GM10248 (cell line): ENCODE data around the gene PDRG1.

Experiments used
- CTCF ChIA-PET: fragments of 300-600 bp; sonication (Branson Sonifier 250); formaldehyde crosslinking; extraction: SDS; loops from one replicate; lab custom pipeline; 2021; ENCODE audit warnings: antibody characterized with exemption; lab: Yijun Ruan, JAX
- POLR2A ChIA-PET: fragments of 350-650 bp; sonication (Branson Sonifier 250); formaldehyde crosslinking; extraction: SDS; loops from one replicate; lab custom pipeline; 2020; ENCODE audit warnings: antibody characterized with exemption; lab: Yijun Ruan, JAX
- DNase-seq: peaks from one replicate; pipeline ENCODE4 v3.0.0; 2012; ENCODE audit errors: extremely low spot score
- TF ChIP-seq, protein P1 (sequence below): IDR thresholded peaks from 2 replicates; pipeline ENCODE4 v1.5.1; 2012; ENCODE audit warnings: mild to moderate bottlenecking, low read depth; ENCODE audit errors: extremely low read depth, missing control alignments, control extremely low read depth

The PDRG1 gene

GRCh38 chr20:31977080-31977479 lies 25.2 kb upstream of the PDRG1 start:
- TF ChIP-seq, protein P1, sequence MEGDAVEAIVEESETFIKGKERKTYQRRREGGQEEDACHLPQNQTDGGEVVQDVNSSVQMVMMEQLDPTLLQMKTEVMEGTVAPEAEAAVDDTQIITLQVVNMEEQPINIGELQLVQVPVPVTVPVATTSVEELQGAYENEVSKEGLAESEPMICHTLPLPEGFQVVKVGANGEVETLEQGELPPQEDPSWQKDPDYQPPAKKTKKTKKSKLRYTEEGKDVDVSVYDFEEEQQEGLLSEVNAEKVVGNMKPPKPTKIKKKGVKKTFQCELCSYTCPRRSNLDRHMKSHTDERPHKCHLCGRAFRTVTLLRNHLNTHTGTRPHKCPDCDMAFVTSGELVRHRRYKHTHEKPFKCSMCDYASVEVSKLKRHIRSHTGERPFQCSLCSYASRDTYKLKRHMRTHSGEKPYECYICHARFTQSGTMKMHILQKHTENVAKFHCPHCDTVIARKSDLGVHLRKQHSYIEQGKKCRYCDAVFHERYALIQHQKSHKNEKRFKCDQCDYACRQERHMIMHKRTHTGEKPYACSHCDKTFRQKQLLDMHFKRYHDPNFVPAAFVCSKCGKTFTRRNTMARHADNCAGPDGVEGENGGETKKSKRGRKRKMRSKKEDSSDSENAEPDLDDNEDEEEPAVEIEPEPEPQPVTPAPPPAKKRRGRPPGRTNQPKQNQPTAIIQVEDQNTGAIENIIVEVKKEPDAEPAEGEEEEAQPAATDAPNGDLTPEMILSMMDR, result no peak
- no peak for DNase-seq
- ChIA-PET CTCF (interaction anchor here (0.6 to 1.6 kb wide), 2 partner anchors 25 to 125 kb away, joined by 3 to 4 read pairs; partner anchors contain the start of gene PDRG1), POLR2A (no interaction called here)

DNA sequence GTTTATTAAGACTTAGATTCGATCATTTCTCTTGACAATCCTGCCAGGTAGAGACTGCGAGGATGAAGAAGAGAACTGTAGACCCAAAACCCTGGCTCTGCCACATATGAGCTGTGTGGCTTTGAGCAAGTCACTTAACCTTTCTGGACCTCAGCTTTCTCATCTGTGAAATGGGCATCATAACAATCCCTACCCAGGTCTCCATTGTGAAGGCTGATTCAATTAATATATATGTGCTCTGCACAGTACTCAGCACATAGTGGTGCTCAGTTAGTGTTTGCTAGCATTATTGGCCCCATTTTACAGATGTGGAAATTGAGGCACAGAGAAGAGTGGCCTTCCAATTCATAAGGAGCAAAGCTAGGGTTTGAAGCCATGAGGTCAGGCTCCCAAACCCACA lies 24.0 kb upstream of the PDRG1 start:
- TF ChIP-seq, protein P1, result no peak
- no peak for DNase-seq
- ChIA-PET CTCF (interaction anchor here (1.1 to 2.1 kb wide), 4 partner anchors 10 to 126 kb away, joined by 3 to 8 read pairs (median 3); partner anchors contain the start of gene PDRG1), POLR2A (no interaction called here)

GRCh38 chr20:31974951-31975487 lies 23.2 kb upstream of the PDRG1 start:
- TF ChIP-seq, protein P1, result no peak
- ChIA-PET POLR2A (no interaction called here), CTCF (interaction anchor here (1.1 to 2.1 kb wide), 4 partner anchors 10 to 125 kb away, joined by 3 to 8 read pairs (median 3); partner anchors contain the start of gene PDRG1)
- no peak for DNase-seq

DNA sequence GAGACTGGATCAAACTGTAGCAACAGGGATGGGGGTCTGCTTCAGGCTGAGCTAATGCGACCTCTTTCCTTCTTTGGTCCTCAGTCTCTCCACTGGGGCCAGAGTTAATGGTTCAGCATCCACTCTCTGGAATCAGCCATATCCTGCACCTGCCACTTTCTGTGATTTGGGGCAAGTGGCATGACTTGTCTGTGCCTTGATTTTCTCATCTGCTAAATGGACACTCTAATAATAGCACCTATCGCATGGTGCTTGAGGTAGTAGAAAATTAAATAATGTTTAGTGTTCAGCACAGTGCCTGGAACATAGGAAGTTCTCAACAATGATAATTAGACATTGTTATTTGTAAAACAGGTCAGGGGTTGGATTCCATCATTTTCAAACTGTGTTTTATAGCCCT lies 22.4 kb upstream of the PDRG1 start:
- CTCF ChIA-PET, result interaction anchor here (1.3 to 2.1 kb wide), 2 partner anchors 57 to 124 kb away, joined by 3 to 8 read pairs; no protein-coding TSS in a partner anchor
- no peak for DNase-seq
- POLR2A ChIA-PET, result no interaction called here
- TF ChIP-seq, protein P1, result no peak

DNA sequence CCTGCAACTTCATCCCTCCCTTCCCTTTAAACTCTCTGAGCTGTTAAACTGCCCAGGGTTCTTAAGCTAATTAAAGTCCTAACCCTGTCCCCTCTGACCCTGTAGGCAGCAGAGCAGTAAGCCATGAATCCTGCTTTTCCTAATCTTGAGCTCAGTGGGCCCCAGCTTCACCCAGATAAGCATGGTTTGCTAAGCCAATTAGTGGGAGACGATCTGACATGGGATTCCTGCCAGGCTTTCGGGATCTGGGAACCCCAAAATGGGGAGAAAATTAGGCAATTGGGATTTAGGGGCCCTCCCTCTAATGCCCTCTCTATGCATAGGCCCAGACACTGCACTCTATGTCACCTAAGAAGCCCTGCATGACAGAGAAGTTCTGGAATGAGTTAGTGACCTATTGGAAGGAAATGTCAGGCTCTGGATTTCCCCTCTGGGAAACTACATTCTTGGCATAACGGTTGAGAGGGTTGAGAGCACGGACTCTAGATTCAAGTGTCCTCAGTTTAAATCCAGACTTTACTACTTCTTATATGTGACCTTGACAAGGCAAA lies 20.7 kb upstream of the PDRG1 start:
- ChIA-PET POLR2A (interaction anchor here (0.5 kb wide), 1 partner anchor 126 kb away, joined by 4 read pairs; no protein-coding TSS in a partner anchor), CTCF (interaction anchor here (0.8 to 5.9 kb wide), 9 partner anchors 9 to 140 kb away, joined by 3 to 31 read pairs (median 5); partner anchors contain the start of gene PDRG1)
- DNase-seq, result no peak
- TF ChIP-seq, protein P1, result no peak

- DNase-seq, result no peak
- ChIA-PET POLR2A (no interaction called here), CTCF (interaction anchor here (0.9 to 5.9 kb wide), 11 partner anchors 10 to 136 kb away, joined by 3 to 31 read pairs (median 4); partner anchors contain the start of gene PDRG1)
- TF ChIP-seq, protein P1, result no peak
Observed at GRCh38 chr20:31969991-31970390, 18.1 kb upstream of the PDRG1 start.
